B cell (primary cell): ENCODE measurements around the gene ZNF554. TPM values are rescaled to one million over a fixed set of nuclear protein-coding genes. Genes with fewer than 3 reads are reported as not detected.

ENCODE experiments used
- ATAC-seq: fragments of 200-7000 bp; cut with Tn5 transposase; one replicate; pipeline ENCODE4 v1.10.0; 2021; ENCODE audit warnings: low read depth, mild to moderate bottlenecking, moderate number of reproducible peaks, moderate library complexity
- CTCF ChIA-PET: fragments of 350-600 bp; sonication (Branson Sonifier 250); formaldehyde crosslinking; loops from one replicate; lab custom pipeline; 2021; ENCODE audit warnings: antibody characterized with exemption, inconsistent platforms; lab: Charles Lee
- POLR2A ChIA-PET: fragments of 350-600 bp; sonication (Branson Sonifier 250); formaldehyde crosslinking; loops from one replicate; lab custom pipeline; 2021; ENCODE audit warnings: antibody characterized with exemption; lab: Charles Lee
- DNase-seq: peaks from one replicate; pipeline ENCODE4 v3.0.0; 2013
- H2AFZ ChIP-seq: 2 replicates; pipeline ENCODE4 v1.6.1; 2012; ENCODE audit warnings: mild to moderate bottlenecking, low read depth, low read length; ENCODE audit not compliant: insufficient read depth, poor library complexity, severe bottlenecking
- H3K27ac ChIP-seq, 2 donors: 1 replicate in 1 of 2; 2 replicates in 1 of 2; pipeline ENCODE4 v1.5.1; 2012 to 2013; ENCODE audit warnings: low read length in 2 of 2, mild to moderate bottlenecking in 2 of 2, moderate library complexity in 1 of 2
- H3K27me3 ChIP-seq, 4 experiments: fragments of 200-600 bp in 1 of 4; sonication (generic) in 1 of 4; replicated peaks in 1 of 4; 1 replicate in 2 of 4; 2 replicates in 2 of 4; pipeline versions ENCODE4 v1.6.1 to v1.7.0; 2013 to 2016; ENCODE audit warnings: low read length in 3 of 4, mild to moderate bottlenecking in 2 of 4, mixed read lengths in 1 of 4, moderate library complexity in 1 of 4; ENCODE audit not compliant: insufficient read depth in 4 of 4, control insufficient read depth in 3 of 4; ENCODE audit errors: control extremely low read depth in 1 of 4
- H3K36me3 ChIP-seq, 2 experiments: replicated peaks in 1 of 2; 1 replicate in 1 of 2; 2 replicates in 1 of 2; pipeline versions ENCODE4 v1.6.1 to v1.7.1; 2013; ENCODE audit warnings: low read length in 1 of 2; ENCODE audit not compliant: insufficient read depth in 2 of 2, control insufficient read depth in 1 of 2; ENCODE audit errors: control extremely low read depth in 1 of 2, extremely low read depth in 1 of 2
- H3K4me1 ChIP-seq, 2 donors: fragments of 200-600 bp in 1 of 2; sonication (generic) in 1 of 2; 1 replicate in 1 of 2; 2 replicates in 1 of 2; pipeline versions ENCODE4 v1.5.1 to v1.6.1; 2013 to 2017; ENCODE audit warnings: low read length in 2 of 2; ENCODE audit not compliant: control insufficient read depth in 2 of 2, insufficient read depth in 2 of 2
- H3K4me2 ChIP-seq: replicated peaks from 2 replicates; pipeline ENCODE3; 2012; ENCODE audit warnings: mild to moderate bottlenecking, low read depth, low read length; ENCODE audit not compliant: poor library complexity, severe bottlenecking
- H3K4me3 ChIP-seq, 5 experiments: fragments of 200-600 bp in 1 of 5; sonication (generic) in 1 of 5; 1 replicate in 3 of 5; 2 replicates in 2 of 5; pipeline versions ENCODE4 v1.5.1 to v1.7.0; 2011 to 2016; ENCODE audit warnings: low read length in 4 of 5, mild to moderate bottlenecking in 4 of 5, low read depth in 2 of 5, control low read depth in 1 of 5, moderate library complexity in 1 of 5; ENCODE audit not compliant: insufficient read depth in 1 of 5; ENCODE audit errors: control extremely low read depth in 1 of 5, extremely low read depth in 1 of 5
- H3K79me2 ChIP-seq: fragments of 200-600 bp; sonication (generic); one replicate; pipeline ENCODE4 v1.6.0; 2016; ENCODE audit warnings: low read length; ENCODE audit not compliant: control insufficient read depth, insufficient read depth
- H3K9ac ChIP-seq: fragments of 200-600 bp; sonication (generic); 2 replicates; pipeline ENCODE4 v1.6.1; 2017; ENCODE audit warnings: mild to moderate bottlenecking, low read length, moderate library complexity
- H3K9me3 ChIP-seq, 3 donors: one replicate each; pipeline versions ENCODE4 v1.6.1 to v1.7.1; 2013; ENCODE audit warnings: low read length in 2 of 3; ENCODE audit not compliant: control insufficient read depth in 2 of 3, insufficient read depth in 1 of 3; ENCODE audit errors: control extremely low read depth in 1 of 3
- H4K20me1 ChIP-seq: 2 replicates; pipeline ENCODE4 v1.6.0; 2012; ENCODE audit warnings: mild to moderate bottlenecking, low read length; ENCODE audit not compliant: insufficient read depth, control insufficient read depth, poor library complexity, severe bottlenecking
- H3K27ac Mint-ChIP-seq: one replicate; pipeline ENCODE4 v1.8.0; 2021; ENCODE audit warnings: mixed read lengths
- H3K27me3 Mint-ChIP-seq: one replicate; pipeline ENCODE4 v1.8.0; 2021; ENCODE audit warnings: mixed read lengths
- H3K4me1 Mint-ChIP-seq: one replicate; pipeline ENCODE4 v1.8.0; 2021; ENCODE audit warnings: mixed read lengths
- H3K4me3 Mint-ChIP-seq: one replicate; pipeline ENCODE4 v1.8.0; 2021; ENCODE audit warnings: mixed read lengths
- H3K9me3 Mint-ChIP-seq: one replicate; pipeline ENCODE4 v1.8.0; 2022; ENCODE audit warnings: mixed read lengths; ENCODE audit not compliant: insufficient read depth
- CTCF ChIP-seq: fragments of 200-600 bp; IDR thresholded peaks from one replicate; pipeline ENCODE4 v1.8.0; 2022; ENCODE audit warnings: antibody characterized with exemption, mild to moderate bottlenecking
- EZH2 ChIP-seq: IDR thresholded peaks from 2 replicates; pipeline ENCODE4 v1.6.1; 2012; ENCODE audit warnings: borderline replicate concordance, low read depth, mild to moderate bottlenecking, moderate library complexity, low read length; ENCODE audit not compliant: insufficient read depth, poor library complexity, severe bottlenecking
- WGBS: methylation state at CpG from one replicate; pipeline ENCODE4 v1.1.5; 2013; ENCODE audit warnings: missing lambda C conversion rate; ENCODE audit not compliant: insufficient coverage; 5-methylcytosine and 5-hydroxymethylcytosine counted together
- intact Hi-C: fragments of 100-400 bp; cut with micrococcal nuclease; formaldehyde crosslinking; loops from one replicate; pipeline ENCODE4 v1.10.0; 2022
- polyA plus RNA-seq: library from polyadenylated mRNA; depleted of rRNA; stranded (reverse); fragments of >200 nt; gene quantifications from 2 replicates; pipeline ENCODE4 v1.2.3, GENCODE V29; 2012
- total RNA-seq, 2 donors: library from RNA; stranded (reverse); fragments of 120-200 nt in 1 of 2; gene quantifications; 1 replicate in 1 of 2; 2 replicates in 1 of 2; pipeline versions ENCODE4 v1.2.3 to v1.2.4, GENCODE V29; 2013 to 2022

The ZNF554 gene
- total and polyA plus RNA-seq, 2 donors (not counting 1 experiment from before 2014, with no cell fraction given): 2.8 to 5.9 TPM

- H2AFZ ChIP-seq: no peak overlapping the region
- ChIA-PET CTCF (no interaction called here), POLR2A (no interaction called here)
- H3K4me1 ChIP-seq: peaks cover 26 to 42% of the 10 kb centered on the region in 2 donors
- no peaks in the 10 kb centered on the region for H3K27me3 Mint-ChIP-seq
- H3K27ac Mint-ChIP-seq: peak overlapping the region; percentile 43
- no peaks in the 10 kb centered on the region for H3K27me3 ChIP-seq
- no peak for ATAC-seq
- H3K4me2 ChIP-seq: no peak overlapping the region
- no peaks in the 10 kb centered on the region for H3K9me3 Mint-ChIP-seq
- peaks cover 0 to 3% of the 10 kb centered on the region in 2 experiments for H3K36me3 ChIP-seq
- H3K9me3 ChIP-seq: no peaks in the 10 kb centered on the region
- TF ChIP-seq CTCF: no peak
- no peak for TF ChIP-seq EZH2
- H3K4me3 ChIP-seq: no peak overlapping the region
- DNase-seq: no peak
- H3K27ac ChIP-seq: no peak overlapping the region
- H3K9ac ChIP-seq: no peak overlapping the region
- peaks cover 79% of the 10 kb centered on the region for H3K79me2 ChIP-seq
- peaks cover 55% of the 10 kb centered on the region for H3K4me1 Mint-ChIP-seq
- peaks cover 23% of the 10 kb centered on the region for H4K20me1 ChIP-seq
- intact Hi-C loops: no loop called here
- H3K4me3 Mint-ChIP-seq: peak overlapping the region; percentile 11
- 94% methylated on average over 7 of the region's 7 CpGs for WGBS
These were observed 39.4 kb upstream of the ZNF554 start for GRCh38 chr19:2780284-2780683.

GRCh38 chr19:2782329-2782935, 37.2 kb upstream of the ZNF554 start:
- H3K4me3 ChIP-seq: peak overlapping the region; percentile 48 to 99 (median 93)
- WGBS: under 1% methylated on average over 18 of the region's 24 CpGs
- H3K4me1 Mint-ChIP-seq: peaks cover 55% of the 10 kb centered on the region
- no peaks in the 10 kb centered on the region for H3K9me3 ChIP-seq
- H3K27me3 Mint-ChIP-seq: no peaks in the 10 kb centered on the region
- H3K4me1 ChIP-seq: peaks cover 23 to 39% of the 10 kb centered on the region in 2 donors
- no peaks in the 10 kb centered on the region for H3K27me3 ChIP-seq
- POLR2A ChIA-PET: interaction anchor here (0.5 to 1.5 kb wide), 3 partner anchors 81 to 775 kb away, joined by 3 to 6 read pairs (median 3); partner anchors contain the start of gene TIMM13
- DNase-seq: no peak
- TF ChIP-seq EZH2 (no peak), CTCF (no peak)
- peak overlapping the region; percentile 91 for H3K4me3 Mint-ChIP-seq
- H3K27ac Mint-ChIP-seq: peak overlapping the region; percentile 97
- CTCF ChIA-PET: interaction anchor here (0.7 to 2.7 kb wide), 5 partner anchors 33 to 134 kb away, joined by 3 to 9 read pairs (median 4); partner anchors contain the start of genes GNG7 and ZNF555
- no peak for ATAC-seq
- peak overlapping the region; percentile 96 for H3K4me2 ChIP-seq
- H2AFZ ChIP-seq: peak overlapping the region; percentile 77
- H3K36me3 ChIP-seq: peaks cover 0 to 3% of the 10 kb centered on the region in 2 experiments
- H4K20me1 ChIP-seq: peaks cover 10% of the 10 kb centered on the region
- peak overlapping the region; percentile 83 to 95 for H3K27ac ChIP-seq
- H3K9ac ChIP-seq: peak overlapping the region; percentile 96
- no peaks in the 10 kb centered on the region for H3K9me3 Mint-ChIP-seq
- H3K79me2 ChIP-seq: peaks cover 78% of the 10 kb centered on the region
- intact Hi-C loops: no loop called here
